Keratinocyte (primary cell): ENCODE measurements around the gene LRFN4.

Source experiments
- CTCF ChIP-seq, 3 experiments: IDR thresholded peaks in 1 of 3; conservative IDR thresholded peaks in 1 of 3; optimal IDR thresholded peaks in 1 of 3; 2 replicates in 2 of 3; 3 replicates in 1 of 3; pipeline versions ENCODE3 to v1.5.1; 2011; ENCODE audit warnings: low read length in 3 of 3, mild to moderate bottlenecking in 3 of 3, moderate library complexity in 2 of 3, control low read depth in 1 of 3, inconsistent platforms in 1 of 3; ENCODE audit not compliant: insufficient read depth in 2 of 3; ENCODE audit errors: extremely low read depth in 1 of 3
- EZH2 ChIP-seq: IDR thresholded peaks from one replicate; pipeline ENCODE4 v1.6.1; 2012; ENCODE audit warnings: inconsistent platforms, mild to moderate bottlenecking, low read length, moderate library complexity

- TF ChIP-seq CTCF (optimal IDR thresholded peaks at IDR 0.05 in 1 of 3, IDR thresholded peaks at IDR 0.05 in 1 of 3, conservative IDR thresholded peaks at IDR 0.05 in 1 of 3; ENCODE audit: extremely low read depth in 1 of 3, insufficient read depth in 2 of 3, low read length in 3 of 3): no peak
- TF ChIP-seq EZH2: no peak
Measured at GRCh38 chr11:66850588-66851238, 6.2 kb upstream of the LRFN4 start.
